H1 (cell line): Measurements from ENCODE around the gene KCTD21. TPM values are rescaled to one million over a fixed set of nuclear protein-coding genes. Genes with fewer than 3 reads are reported as not detected.

Source experiments
- CTCF ChIA-PET: fragments of 300-600 bp; sonication (Branson Sonifier 250); formaldehyde crosslinking; loops from one replicate; lab custom pipeline; 2021; ENCODE audit not compliant: partially characterized antibody; lab: Charles Lee
- POLR2A ChIA-PET: fragments of 300-600 bp; sonication (Branson Sonifier 250); formaldehyde crosslinking; loops from one replicate; lab custom pipeline; 2021; ENCODE audit warnings: inconsistent platforms; ENCODE audit not compliant: partially characterized antibody; lab: Charles Lee
- DNase-seq, 2 experiments: peaks; one replicate each; pipeline versions ENCODE4 v3.0.0 to v3.0.0-alpha.2; 2010 to 2022; ENCODE audit warnings: low spot score in 2 of 2, low read depth in 1 of 2, mixed read lengths in 1 of 2
- FAIRE-seq: peaks from 2 replicates; lab custom pipeline; 2011; peaks lifted over from hg19 to GRCh38; lab: Jason Lieb, UNC
- H2AFZ ChIP-seq: 2 replicates; pipeline ENCODE4 v1.8.1; 2012; ENCODE audit warnings: low read length, inconsistent platforms
- H2AK5ac ChIP-seq: 2 replicates; pipeline ENCODE4 v1.6.1; 2013; ENCODE audit warnings: low read depth, low read length
- H2BK120ac ChIP-seq: replicated peaks from 2 replicates; pipeline ENCODE3; 2013; ENCODE audit warnings: low read depth, low read length, inconsistent platforms
- H2BK12ac ChIP-seq: 2 replicates; pipeline ENCODE4 v1.6.1; 2013; ENCODE audit warnings: low read depth, low read length
- H2BK15ac ChIP-seq: 2 replicates; pipeline ENCODE4 v1.6.1; 2013; ENCODE audit warnings: low read length
- H2BK20ac ChIP-seq: 2 replicates; pipeline ENCODE4 v1.6.1; 2013; ENCODE audit warnings: low read length
- H2BK5ac ChIP-seq: 2 replicates; pipeline ENCODE4 v1.6.1; 2013; ENCODE audit warnings: low read depth, low read length
- H3K14ac ChIP-seq: 2 replicates; pipeline ENCODE4 v1.6.1; 2013; ENCODE audit warnings: inconsistent platforms; ENCODE audit not compliant: insufficient read length
- H3K18ac ChIP-seq: 2 replicates; pipeline ENCODE4 v1.6.1; 2013; ENCODE audit warnings: low read length; ENCODE audit errors: extremely low read depth
- H3K23ac ChIP-seq: 2 replicates; pipeline ENCODE4 v1.6.1; 2013; ENCODE audit warnings: inconsistent platforms; ENCODE audit not compliant: insufficient read length
- H3K23me2 ChIP-seq: 2 replicates; pipeline ENCODE4 v1.6.1; 2013; ENCODE audit warnings: low read depth, low read length
- H3K27ac ChIP-seq: 2 replicates; pipeline ENCODE4 v1.6.1; 2011; ENCODE audit warnings: low read depth, low read length, inconsistent platforms
- H3K27me3 ChIP-seq, 4 experiments: replicated peaks in 1 of 4; 1 replicate in 1 of 4; 2 replicates in 3 of 4; pipeline versions ENCODE4 v1.6.1 to v1.8.1; 2011 to 2013; ENCODE audit warnings: low read length in 3 of 4, mild to moderate bottlenecking in 3 of 4, inconsistent platforms in 2 of 4, mixed read lengths in 2 of 4, moderate library complexity in 1 of 4; ENCODE audit not compliant: control insufficient read depth in 3 of 4, insufficient read depth in 3 of 4; ENCODE audit errors: extremely low read depth in 1 of 4
- H3K36me3 ChIP-seq, 4 experiments: 2 replicates each; pipeline versions ENCODE4 v1.6.1 to v1.8.1; 2011 to 2013; ENCODE audit warnings: mild to moderate bottlenecking in 4 of 4, low read length in 3 of 4, moderate library complexity in 2 of 4, control low read depth in 1 of 4, inconsistent platforms in 1 of 4; ENCODE audit not compliant: insufficient read depth in 4 of 4, control insufficient read depth in 2 of 4
- H3K4ac ChIP-seq: replicated peaks from 2 replicates; pipeline ENCODE3; 2013; ENCODE audit warnings: low read length, low read depth, mixed read lengths, inconsistent platforms; ENCODE audit not compliant: insufficient read length
- H3K4me1 ChIP-seq, 4 experiments: replicated peaks in 1 of 4; 1 replicate in 1 of 4; 2 replicates in 3 of 4; pipeline versions ENCODE4 v1.6.1 to v1.8.1; 2011 to 2013; ENCODE audit warnings: low read length in 3 of 4, inconsistent platforms in 2 of 4, mixed read lengths in 1 of 4; ENCODE audit not compliant: insufficient read depth in 4 of 4, control insufficient read depth in 3 of 4
- H3K4me2 ChIP-seq, 2 experiments: 2 replicates each; pipeline versions ENCODE4 v1.6.1 to v1.8.1; 2011 to 2013; ENCODE audit warnings: low read depth in 2 of 2, low read length in 2 of 2, control low read depth in 1 of 2, inconsistent platforms in 1 of 2, mild to moderate bottlenecking in 1 of 2; ENCODE audit not compliant: insufficient read depth in 1 of 2
- H3K4me3 ChIP-seq, 4 experiments: fragments of 200-600, 300-600 bp in 1 of 4; sonication (generic), shearing (Covaris generic), sonication (Bioruptor Twin) in 1 of 4; 2 replicates each; pipeline versions ENCODE4 v1.5.1 to v1.8.1; 2011 to 2016; ENCODE audit warnings: low read length in 4 of 4, low read depth in 3 of 4, control low read depth in 2 of 4, inconsistent platforms in 2 of 4, mild to moderate bottlenecking in 2 of 4, mixed read lengths in 1 of 4, moderate library complexity in 1 of 4; ENCODE audit not compliant: insufficient read depth in 2 of 4; ENCODE audit errors: extremely low read depth in 1 of 4
- H3K56ac ChIP-seq: replicated peaks from 2 replicates; pipeline ENCODE3; 2013; ENCODE audit warnings: low read depth, mild to moderate bottlenecking, mixed read lengths, low read length, inconsistent platforms; ENCODE audit not compliant: insufficient read length
- H3K79me1 ChIP-seq: 2 replicates; pipeline ENCODE4 v1.6.1; 2013; ENCODE audit warnings: low read depth, low read length, control low read depth
- H3K79me2 ChIP-seq, 2 experiments: 2 replicates each; pipeline versions ENCODE4 v1.6.1 to v1.8.1; 2012 to 2013; ENCODE audit warnings: low read length in 2 of 2, mild to moderate bottlenecking in 2 of 2, inconsistent platforms in 1 of 2; ENCODE audit not compliant: insufficient read depth in 2 of 2, control insufficient read depth in 1 of 2
- H3K9ac ChIP-seq, 4 experiments: replicated peaks in 1 of 4; 1 replicate in 1 of 4; 2 replicates in 3 of 4; pipeline versions ENCODE4 v1.6.1 to v1.8.1; 2011 to 2013; ENCODE audit warnings: low read depth in 3 of 4, low read length in 3 of 4, control low read depth in 2 of 4, mild to moderate bottlenecking in 2 of 4, moderate library complexity in 2 of 4, inconsistent platforms in 1 of 4; ENCODE audit errors: extremely low read depth in 1 of 4
- H3K9me3 ChIP-seq, 2 experiments: 2 replicates each; pipeline versions ENCODE4 v1.6.1 to v1.8.1; 2012 to 2013; ENCODE audit warnings: mild to moderate bottlenecking in 2 of 2, moderate library complexity in 2 of 2, control low read depth in 1 of 2, inconsistent platforms in 1 of 2, low read depth in 1 of 2, low read length in 1 of 2, mixed read lengths in 1 of 2; ENCODE audit not compliant: insufficient read depth in 2 of 2
- H4K20me1 ChIP-seq, 2 experiments: replicated peaks in 1 of 2; 2 replicates each; pipeline versions ENCODE3 to v1.8.1; 2011 to 2013; ENCODE audit warnings: inconsistent platforms in 2 of 2, low read length in 2 of 2, mild to moderate bottlenecking in 1 of 2; ENCODE audit not compliant: insufficient read depth in 2 of 2, control insufficient read depth in 1 of 2
- H4K5ac ChIP-seq: 2 replicates; pipeline ENCODE4 v1.6.1; 2013; ENCODE audit warnings: low read length, low read depth, mixed read lengths, inconsistent platforms; ENCODE audit not compliant: insufficient read length
- H4K8ac ChIP-seq: 2 replicates; pipeline ENCODE4 v1.8.0; 2013; ENCODE audit warnings: mild to moderate bottlenecking, moderate library complexity, low read length, inconsistent platforms; ENCODE audit not compliant: insufficient read depth; ENCODE audit errors: extremely low read depth
- H4K91ac ChIP-seq: replicated peaks from 2 replicates; pipeline ENCODE3; 2013; ENCODE audit warnings: low read length, mixed read lengths, inconsistent platforms; ENCODE audit not compliant: insufficient read length
- CBX8 ChIP-seq: fragments of 300-800, 300-1000 bp; sonication (generic); IDR thresholded peaks from 2 replicates; pipeline ENCODE4 v1.7.1; 2016; ENCODE audit warnings: low read depth, low read length, borderline replicate concordance
- CHD1 ChIP-seq: IDR thresholded peaks from 2 replicates; pipeline ENCODE4 v1.6.1; 2012; ENCODE audit warnings: low read depth, low read length, improper control_type of control experiment
- CREB1 ChIP-seq: IDR thresholded peaks from 2 replicates; pipeline ENCODE4 v1.6.1; 2012; ENCODE audit warnings: inconsistent platforms
- EP300 ChIP-seq, 2 experiments: IDR thresholded peaks; 1 replicate in 1 of 2; 2 replicates in 1 of 2; pipeline ENCODE4 v1.6.1; 2011 to 2012; ENCODE audit warnings: low read depth in 2 of 2, low read length in 2 of 2, mild to moderate bottlenecking in 2 of 2, borderline replicate concordance in 1 of 2, inconsistent platforms in 1 of 2, moderate library complexity in 1 of 2
- GTF2F1 ChIP-seq: IDR thresholded peaks from 2 replicates; pipeline ENCODE4 v1.6.1; 2012; ENCODE audit warnings: low read depth, low read length, improper control_type of control experiment, borderline replicate concordance
- SAP30 ChIP-seq: fragments of 300-600 bp; sonication (generic); IDR thresholded peaks from 2 replicates; pipeline ENCODE4 v1.7.1; 2012; ENCODE audit warnings: low read length, moderate library complexity, mild to moderate bottlenecking, inconsistent platforms; ENCODE audit not compliant: insufficient read depth, insufficient replicate concordance
- SIN3A ChIP-seq, 2 experiments: IDR thresholded peaks in 1 of 2; conservative IDR thresholded peaks in 1 of 2; 2 replicates each; pipeline ENCODE4 v1.6.1; 2011 to 2012; ENCODE audit warnings: low read length in 2 of 2, improper control_type of control experiment in 1 of 2, low read depth in 1 of 2, mild to moderate bottlenecking in 1 of 2
- SP4 ChIP-seq: IDR thresholded peaks from 2 replicates; pipeline ENCODE4 v1.6.1; 2012; ENCODE audit warnings: low read length, inconsistent platforms
- WGBS, 2 experiments: shearing (Covaris generic) in 1 of 2; methylation state at CpG; one replicate each; pipeline versions ENCODE4 v1.1.6 to v1.1.7; 2013 to 2015; ENCODE audit warnings: low lambda C conversion rate in 2 of 2, mixed read lengths in 2 of 2, inconsistent platforms in 1 of 2, low coverage in 1 of 2, missing lambda C conversion rate in 1 of 2; ENCODE audit not compliant: insufficient replicate concordance in 2 of 2, insufficient coverage in 1 of 2, insufficient read length in 1 of 2; ENCODE audit errors: extremely low coverage in 1 of 2, missing lambda C conversion rate in 1 of 2; 5-methylcytosine and 5-hydroxymethylcytosine counted together
- polyA plus RNA-seq, 7 experiments: library from polyadenylated mRNA; depleted of rRNA in 3 of 7; stranded (reverse) in 5 of 7; unstranded in 2 of 7; fragments of >200 nt in 5 of 7; fragments of 200-250 nt in 2 of 7; gene quantifications; 1 replicate in 5 of 7; 2 replicates in 1 of 7; 4 replicates in 1 of 7; pipeline versions ENCODE4 v1.2.1 to v1.2.3, GENCODE V29; 2011 to 2013; ENCODE audit warnings: missing spikeins in 2 of 7, mixed read lengths in 2 of 7
- total RNA-seq: library from RNA; stranded (reverse); fragmentation: NEBNext Ultra II Directional; extraction: Animal tissue kit (Norgen Biotek cat#: 25700); gene quantifications from 2 replicates; pipeline ENCODE4 v1.2.1, GENCODE V29; 2021
- TF ChIP-seq, protein P1 (sequence below): IDR thresholded peaks from 2 replicates; pipeline ENCODE4 v1.6.1; 2012; ENCODE audit warnings: inconsistent platforms

KCTD21 gene
- total and polyA plus RNA-seq, 2 of the 8 experiments (the other 6 are each of a cell fraction or from before 2014, with no cell fraction given): 3.2 to 4.1 TPM

DNA sequence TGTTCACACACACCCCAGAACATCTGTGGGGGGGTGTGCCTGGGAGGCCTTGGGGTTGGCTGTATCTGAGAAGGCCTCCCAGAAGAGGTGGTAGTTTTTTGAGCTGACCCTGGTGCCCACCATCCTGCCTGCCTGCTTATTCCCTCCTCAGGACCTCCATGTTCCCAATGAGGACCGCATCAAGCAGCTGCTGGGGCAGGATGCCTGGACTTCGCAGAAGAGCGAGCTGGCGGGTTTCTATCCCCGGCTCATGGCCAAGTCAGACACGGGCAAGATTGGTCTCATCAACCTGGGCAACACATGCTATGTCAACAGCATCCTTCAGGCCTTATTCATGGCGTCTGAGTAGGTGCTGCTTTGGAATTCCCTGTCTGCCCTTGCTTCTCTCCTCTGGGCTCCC, 17.3 kb upstream of the KCTD21 start:
- POLR2A ChIA-PET: interaction anchor here (1.5 to 2.2 kb wide), 2 partner anchors 11 to 16 kb away, joined by 4 to 8 read pairs; no protein-coding TSS in a partner anchor
- Histone ChIP-seq H4K5ac (no peak overlapping the region), H3K18ac (no peak overlapping the region), H3K9me3 (no peaks in the 10 kb centered on the region), H4K91ac (no peak overlapping the region), H4K8ac (no peak overlapping the region), H3K23me2 (no peaks in the 10 kb centered on the region), H2AK5ac (no peak overlapping the region), H2BK15ac (no peak overlapping the region), H3K27ac (no peak overlapping the region), H2BK20ac (no peak overlapping the region), H3K4ac (no peak overlapping the region), H3K27me3 (no peaks in the 10 kb centered on the region), H3K79me1 (no peaks in the 10 kb centered on the region), H2AFZ (no peak overlapping the region), H4K20me1 (peaks cover 0 to 6% of the 10 kb centered on the region in 2 experiments), H3K9ac (no peak overlapping the region), H3K4me2 (no peak overlapping the region), H3K4me1 (no peaks in the 10 kb centered on the region; a peak in 1 of 7 replicates), H3K4me3 (no peak overlapping the region), H2BK12ac (no peak overlapping the region), H3K56ac (no peak overlapping the region), H3K23ac (no peak overlapping the region), H3K79me2 (no peaks in the 10 kb centered on the region), H3K36me3 (peaks cover 0 to 8% (median under 1%) of the 10 kb centered on the region in 4 experiments; a peak in 6 of 8 replicates), H2BK120ac (no peak overlapping the region), H2BK5ac (no peak overlapping the region), H3K14ac (no peak overlapping the region)
- CTCF ChIA-PET: interaction anchor here (0.8 to 2.7 kb wide), 4 partner anchors 16 to 359 kb away, joined by 3 to 7 read pairs (median 4); no protein-coding TSS in a partner anchor
- no peak for TF ChIP-seq CBX8
- TF ChIP-seq GTF2F1: no peak
- TF ChIP-seq SIN3A (conservative IDR thresholded peaks at IDR 0.05 in 1 of 2, IDR thresholded peaks at IDR 0.05 in 1 of 2; ENCODE audit: low read depth in 1 of 2, low read length in 2 of 2): no peak
- no peak for TF ChIP-seq SP4
- no peak for TF ChIP-seq CHD1
- TF ChIP-seq EP300 (IDR thresholded peaks at IDR 0.05; ENCODE audit: borderline replicate concordance in 1 of 2, low read depth in 2 of 2, low read length in 2 of 2): no peak
- no peak for TF ChIP-seq CREB1
- TF ChIP-seq SAP30: no peak
- TF ChIP-seq, protein P1, sequence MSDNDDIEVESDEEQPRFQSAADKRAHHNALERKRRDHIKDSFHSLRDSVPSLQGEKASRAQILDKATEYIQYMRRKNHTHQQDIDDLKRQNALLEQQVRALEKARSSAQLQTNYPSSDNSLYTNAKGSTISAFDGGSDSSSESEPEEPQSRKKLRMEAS: no peak
- DNase-seq (no peak), FAIRE-seq (no peak)
- 89% methylated on average over 7 of the region's 7 CpGs; no CpG with 5 or more reads in 1 of the 2 experiments for WGBS, 2 experiments
